Fibroblast of skin of left quadriceps (primary cell): ENCODE data around the gene STAT2.
"Not testable (repeated sequence)": the region's sequence is repeated elsewhere in the genome, so short reads cannot be mapped to it uniquely, and the experiment has no call there.

ENCODE experiments used
- DNase-seq, 2 experiments: peaks; one replicate each; pipeline ENCODE4 v3.0.0-alpha.2; 2013; ENCODE audit warnings: low read depth in 2 of 2

The STAT2 gene

DNA sequence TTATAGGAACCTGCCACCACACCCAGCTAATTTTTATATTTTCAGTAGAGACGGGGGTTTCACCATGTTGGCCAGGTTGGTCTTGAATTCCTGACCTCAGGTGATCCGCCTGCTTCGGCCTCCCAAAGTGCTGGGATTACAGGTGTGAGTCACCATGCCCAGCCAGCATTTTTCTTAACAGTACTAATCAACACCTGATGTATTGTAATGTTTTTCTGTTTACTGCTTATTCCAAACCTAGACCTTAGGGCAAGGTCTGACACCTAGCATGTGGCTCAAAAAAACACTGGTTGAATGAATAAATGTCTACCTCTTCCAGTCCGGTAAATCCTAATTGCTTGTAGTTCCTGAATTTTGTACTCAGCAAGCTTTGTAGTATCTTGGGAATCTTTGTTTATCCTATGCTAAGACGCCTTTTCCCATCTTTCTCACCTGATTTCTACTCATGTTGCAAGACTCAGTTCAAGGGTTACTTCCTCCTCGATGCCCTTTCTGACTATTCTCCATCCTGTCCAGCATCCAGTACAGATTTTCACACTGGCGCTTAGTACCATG, 28.9 kb downstream of the STAT2 start:
- no peak for DNase-seq

DNA sequence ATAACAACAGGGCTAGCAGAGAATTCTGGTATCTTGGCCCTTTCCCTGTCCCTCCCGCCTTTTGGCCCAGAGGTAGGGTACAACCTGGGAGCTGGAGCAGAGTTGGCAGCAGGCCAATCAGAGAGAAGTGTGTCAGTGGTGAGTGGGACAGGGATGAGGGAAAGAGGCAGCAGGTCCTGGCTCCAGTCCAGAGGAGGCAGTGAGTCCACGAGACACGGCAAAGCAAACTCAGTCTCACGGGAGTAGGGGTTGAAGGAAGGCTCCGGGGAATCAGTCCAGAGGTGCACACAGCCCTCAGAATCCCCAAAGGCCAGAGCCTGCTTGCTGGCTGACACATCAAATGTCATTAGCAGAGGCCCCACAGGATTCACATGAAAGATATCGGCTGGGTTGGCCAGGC, 33.4 kb downstream of the STAT2 start:
- DNase-seq = no peak

DNA sequence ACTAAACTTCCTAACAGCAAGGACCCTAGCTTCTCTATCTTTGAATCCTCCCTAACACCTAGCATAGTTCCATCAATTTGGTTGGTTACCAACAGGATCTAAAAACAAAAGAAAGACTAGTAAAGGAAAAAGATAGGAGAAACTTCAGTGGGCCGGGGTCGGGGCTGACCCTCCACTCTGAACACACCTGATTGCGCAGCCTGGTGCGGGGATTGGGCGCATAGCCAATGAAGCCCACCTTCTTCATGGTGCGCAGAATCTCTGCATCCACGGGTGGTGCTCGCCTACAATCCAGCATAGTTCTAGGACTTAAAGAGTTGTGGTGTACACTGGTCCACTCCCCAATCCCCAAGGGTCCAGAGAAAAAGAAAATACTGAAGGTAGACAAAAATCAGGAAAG, 33.8 kb downstream of the STAT2 start:
- DNase-seq = no peak

DNA sequence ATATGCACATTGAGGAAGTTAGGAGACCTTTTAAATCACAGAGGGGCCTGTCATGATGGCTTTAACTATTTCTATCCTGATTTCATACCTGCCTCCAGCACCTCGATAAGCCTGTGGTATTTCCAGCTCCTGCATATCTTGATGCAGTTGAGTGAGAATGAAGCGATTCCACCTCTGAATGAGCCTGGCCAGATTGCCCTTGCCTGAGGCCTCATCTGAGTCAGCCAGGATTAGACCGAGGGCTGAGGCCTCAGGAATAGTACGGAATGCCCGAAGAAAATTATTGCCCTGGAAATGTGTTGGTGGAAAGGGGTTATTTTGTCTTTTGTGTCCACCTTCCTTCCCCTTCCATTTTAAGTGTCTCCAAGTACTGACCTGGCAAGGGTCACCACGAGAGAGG, 35.7 kb downstream of the STAT2 start:
- DNase-seq = no peak

DNA sequence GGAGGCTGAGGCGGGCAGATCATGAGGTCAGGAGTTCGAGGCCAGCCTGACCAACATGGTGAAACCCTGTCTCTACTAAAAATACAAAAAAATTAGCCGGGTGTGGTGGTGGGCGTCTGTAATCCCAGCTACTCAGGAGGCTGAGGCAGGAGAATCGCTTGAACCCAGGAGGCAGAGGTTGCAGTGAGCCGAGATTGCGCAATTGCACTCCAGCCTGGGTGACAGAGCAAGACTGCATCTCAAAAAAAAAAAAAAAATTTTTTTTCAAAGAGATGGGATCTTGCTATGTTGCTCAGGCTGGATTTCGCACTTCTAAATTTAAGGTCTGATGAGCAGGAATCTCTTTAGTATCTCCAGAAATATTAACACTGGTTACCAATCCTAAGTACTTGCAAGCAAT, 38.3 kb downstream of the STAT2 start:
- not testable (repeated sequence) for DNase-seq

DNA sequence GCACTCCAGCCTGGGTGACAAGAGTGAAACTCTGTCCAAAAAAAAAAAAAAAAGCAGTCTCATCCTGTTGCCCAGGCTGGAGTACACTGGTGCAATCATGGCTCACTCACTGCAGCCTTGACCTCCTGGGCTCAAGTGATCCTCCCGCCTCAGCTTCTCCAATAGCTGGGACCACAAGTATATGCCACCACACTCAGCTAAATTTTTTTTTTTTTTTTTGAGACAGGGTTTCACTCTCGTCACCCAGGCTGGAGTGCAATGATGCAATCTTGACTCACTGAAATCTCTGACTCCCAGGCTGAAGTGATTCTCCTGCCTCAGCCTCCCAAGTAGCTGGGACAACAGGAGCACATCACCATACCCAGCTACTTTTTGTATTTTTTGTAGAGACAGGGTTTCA, 38.9 kb downstream of the STAT2 start:
- DNase-seq = no peak

DNA sequence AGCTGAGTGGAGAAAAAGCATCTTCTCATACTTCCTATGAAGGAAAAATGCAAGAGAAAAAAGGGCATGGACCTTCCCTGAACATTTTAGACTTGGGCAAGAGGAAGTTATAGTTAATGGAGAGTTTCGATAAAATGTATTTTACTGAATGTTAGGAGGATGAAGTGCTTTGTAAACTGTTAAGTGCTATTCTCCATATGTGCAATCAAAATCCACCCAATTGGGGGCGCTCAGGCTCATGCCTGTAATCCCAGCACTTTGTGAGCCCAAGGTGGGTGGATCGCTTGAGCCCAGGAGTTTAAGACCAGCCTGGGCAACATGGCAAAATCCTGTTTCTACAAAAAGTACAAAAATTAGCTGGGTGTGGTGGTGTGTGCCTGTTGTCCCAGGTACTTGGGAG, 42.2 kb downstream of the STAT2 start:
- DNase-seq = no peak

DNA sequence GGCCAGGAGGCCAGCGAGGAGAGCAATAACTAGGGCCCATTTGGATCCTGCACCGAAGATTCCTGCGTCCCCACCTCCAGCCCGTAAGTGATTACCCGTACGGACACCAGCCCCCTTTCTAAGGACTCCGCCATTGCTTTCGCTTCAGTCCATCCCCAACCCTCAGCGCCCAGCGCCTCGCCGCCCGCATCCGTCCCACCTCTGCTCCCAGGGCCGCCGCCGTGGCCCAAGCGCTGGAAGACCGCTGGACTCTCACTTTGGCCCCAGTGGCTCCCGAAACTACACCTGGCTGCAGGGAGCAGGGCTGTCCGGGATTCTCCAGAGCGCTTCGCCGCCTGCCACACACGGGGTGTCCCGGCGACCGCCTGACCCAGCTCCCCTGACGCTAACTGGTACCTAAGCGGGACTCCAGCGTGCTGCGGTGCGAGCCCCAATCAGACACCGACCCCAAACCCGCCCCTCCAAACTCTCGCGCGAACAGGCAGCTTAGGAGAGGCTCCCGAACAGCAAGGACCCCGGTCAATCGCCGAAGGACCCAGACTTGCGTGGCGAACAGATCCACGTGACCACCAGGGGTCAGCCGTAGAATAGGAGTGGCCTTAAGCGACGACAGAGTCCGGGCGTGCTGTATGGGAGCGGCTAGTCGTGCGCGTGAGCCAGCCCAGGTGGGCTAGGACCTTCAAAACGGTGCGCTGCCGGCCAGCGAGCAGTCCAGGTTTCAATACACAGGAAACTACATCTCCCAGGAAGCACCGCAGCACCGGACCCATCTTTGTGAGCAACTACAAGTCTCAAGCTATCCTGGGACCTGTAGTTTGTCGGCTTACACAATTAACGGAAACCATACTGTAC, 44.1 kb downstream of the STAT2 start, which contains the start of gene CNPY2:
CNPY2 (minus strand) TSS at position 367 of the 852 bp plus-strand sequence. CDS start 771 bp downstream, outside the sequence.
- peak; percentile 91 to 92 for DNase-seq

DNA sequence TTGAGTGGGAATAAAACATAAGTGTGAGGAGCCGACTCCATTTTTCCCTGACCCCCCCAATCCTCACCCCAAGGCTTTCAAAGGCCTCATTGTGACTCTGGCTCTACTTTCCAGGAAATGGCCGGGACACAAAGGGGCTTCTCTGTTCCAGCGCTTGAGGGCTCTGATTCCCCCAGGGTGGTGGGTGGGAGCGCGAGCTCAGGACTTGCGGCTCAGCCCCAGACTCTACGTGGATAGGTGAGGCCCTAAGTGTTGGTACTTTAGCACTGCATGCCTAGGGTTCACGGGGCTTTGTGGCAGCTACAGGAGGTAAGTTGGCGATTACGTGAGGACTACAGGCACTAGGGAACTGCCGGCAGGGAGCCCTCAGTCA, 44.7 kb downstream of the STAT2 start:
- no peak for DNase-seq

DNA sequence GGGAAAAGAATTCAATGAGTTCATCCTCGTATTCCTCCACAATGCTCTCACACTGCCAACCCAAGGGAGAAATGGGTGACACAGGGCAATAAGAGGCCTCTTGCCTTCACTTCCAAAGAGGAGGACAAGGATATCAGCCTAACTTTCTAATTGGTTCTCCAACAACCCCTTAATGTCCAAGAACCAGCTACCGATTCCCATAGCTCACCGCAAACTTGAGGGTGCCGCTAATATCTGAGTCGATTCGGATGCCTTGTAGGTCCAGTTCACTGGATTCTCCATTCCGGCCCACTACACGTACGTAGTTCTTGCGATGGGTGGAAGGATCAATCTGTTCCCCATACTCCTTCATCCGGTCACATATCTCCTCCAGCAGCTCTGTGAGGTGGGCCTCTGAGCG, 48.9 kb downstream of the STAT2 start:
- DNase-seq = no peak

DNA sequence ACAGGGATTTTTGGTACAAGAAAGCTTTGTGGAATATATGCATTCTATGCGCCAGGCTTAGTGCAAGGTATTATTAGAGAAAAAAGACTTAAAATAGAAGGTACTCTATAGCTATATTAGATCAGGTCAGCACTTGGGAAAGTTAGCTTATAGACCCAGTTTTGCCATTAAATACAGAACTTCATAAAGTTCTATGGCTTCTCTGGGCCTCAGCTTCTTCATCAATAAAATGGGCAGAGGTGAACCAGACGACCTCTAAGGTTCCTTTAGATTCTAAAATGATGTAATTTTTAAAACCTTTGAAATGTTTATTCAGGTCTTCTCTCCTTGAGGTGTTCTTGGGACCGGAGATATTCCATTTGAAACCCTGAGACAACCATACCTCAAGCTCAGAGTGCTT, 51.2 kb downstream of the STAT2 start:
- no peak for DNase-seq

DNA sequence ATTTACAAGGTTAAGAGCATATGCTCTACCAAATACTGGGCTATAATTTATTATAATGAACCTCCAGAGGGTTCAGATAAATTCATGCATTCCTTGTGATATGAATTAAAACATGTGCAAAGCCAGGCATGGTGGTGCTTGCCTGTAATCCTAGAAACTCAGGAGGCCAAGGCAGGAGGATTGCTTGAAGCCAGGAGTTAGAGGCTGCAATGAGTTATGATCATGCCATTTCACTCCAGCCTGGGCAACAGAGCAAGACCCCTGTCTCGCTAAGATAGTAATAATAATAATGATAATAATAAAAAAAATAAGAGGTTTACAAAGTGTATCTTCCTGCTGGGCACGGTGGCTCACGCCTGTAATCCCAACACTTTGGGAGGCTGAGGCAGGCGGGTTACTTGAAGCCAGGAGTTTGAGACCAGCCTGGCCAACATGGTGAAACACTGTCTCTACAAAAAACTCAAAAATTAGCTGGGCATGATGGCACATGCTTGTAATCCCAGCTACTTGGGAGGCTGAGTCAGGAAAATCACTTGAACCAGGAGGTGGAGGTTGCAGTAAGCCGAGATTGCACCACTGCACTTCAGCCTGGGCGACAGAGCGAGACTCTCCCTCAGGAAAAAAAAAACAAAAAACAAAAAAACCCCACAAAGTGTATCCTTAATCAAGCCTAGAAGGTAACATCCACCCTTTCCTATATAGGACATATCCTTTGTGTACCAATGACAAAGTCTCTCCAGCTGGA, 52.5 kb downstream of the STAT2 start:
- DNase-seq = no peak

DNA sequence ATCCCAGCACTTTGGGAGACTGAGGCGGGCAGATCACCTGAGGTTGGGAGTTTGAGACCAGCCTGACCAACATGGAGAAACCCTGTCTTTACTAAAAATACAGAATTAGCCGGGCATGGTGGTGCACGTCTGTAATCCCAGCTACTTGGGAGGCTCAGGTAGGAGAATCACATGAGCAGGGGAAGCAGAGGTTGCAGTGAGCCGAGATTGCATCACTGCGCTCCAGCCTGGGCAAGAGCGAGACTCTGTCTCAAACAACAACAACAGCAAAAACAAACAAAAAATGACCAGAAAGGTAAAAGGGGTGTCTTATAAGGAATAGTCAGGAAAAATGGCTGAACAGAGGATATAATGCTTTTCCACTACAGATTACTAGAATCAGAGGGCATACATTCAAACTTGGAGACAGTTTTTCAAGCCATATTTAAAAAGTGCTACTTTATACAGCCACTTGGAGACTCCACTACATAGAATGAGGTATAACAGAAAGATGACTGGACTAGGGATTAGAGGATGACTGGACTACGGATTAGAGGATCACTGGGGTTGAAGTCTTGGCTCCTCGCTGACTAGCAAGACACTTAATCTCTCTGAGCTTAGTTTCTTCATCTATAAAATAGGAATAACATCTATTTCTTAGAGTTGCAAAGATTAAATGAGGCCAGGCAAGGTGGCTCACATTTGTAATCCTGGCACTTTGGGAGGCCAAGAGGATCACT, 54.9 kb downstream of the STAT2 start:
- DNase-seq = no peak

DNA sequence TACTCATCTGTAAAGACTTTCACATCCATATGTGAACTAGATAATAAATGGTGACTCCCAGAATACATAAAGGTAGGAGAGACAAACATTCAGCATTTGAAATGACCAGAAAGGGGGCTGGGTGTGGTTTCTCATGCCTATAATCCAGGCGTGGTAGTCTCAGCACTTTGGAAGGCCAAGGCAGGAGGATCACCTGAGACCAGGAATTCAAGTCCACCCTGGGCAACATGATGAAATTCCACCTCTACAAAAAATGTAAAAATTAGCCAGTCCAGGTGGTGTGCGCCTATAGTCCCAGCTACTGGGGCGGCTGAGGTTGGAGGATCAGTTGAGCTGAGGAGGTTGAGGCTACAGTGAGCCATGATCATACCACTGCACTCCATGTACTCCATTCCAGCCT, 55.6 kb downstream of the STAT2 start:
- DNase-seq = no peak

DNA sequence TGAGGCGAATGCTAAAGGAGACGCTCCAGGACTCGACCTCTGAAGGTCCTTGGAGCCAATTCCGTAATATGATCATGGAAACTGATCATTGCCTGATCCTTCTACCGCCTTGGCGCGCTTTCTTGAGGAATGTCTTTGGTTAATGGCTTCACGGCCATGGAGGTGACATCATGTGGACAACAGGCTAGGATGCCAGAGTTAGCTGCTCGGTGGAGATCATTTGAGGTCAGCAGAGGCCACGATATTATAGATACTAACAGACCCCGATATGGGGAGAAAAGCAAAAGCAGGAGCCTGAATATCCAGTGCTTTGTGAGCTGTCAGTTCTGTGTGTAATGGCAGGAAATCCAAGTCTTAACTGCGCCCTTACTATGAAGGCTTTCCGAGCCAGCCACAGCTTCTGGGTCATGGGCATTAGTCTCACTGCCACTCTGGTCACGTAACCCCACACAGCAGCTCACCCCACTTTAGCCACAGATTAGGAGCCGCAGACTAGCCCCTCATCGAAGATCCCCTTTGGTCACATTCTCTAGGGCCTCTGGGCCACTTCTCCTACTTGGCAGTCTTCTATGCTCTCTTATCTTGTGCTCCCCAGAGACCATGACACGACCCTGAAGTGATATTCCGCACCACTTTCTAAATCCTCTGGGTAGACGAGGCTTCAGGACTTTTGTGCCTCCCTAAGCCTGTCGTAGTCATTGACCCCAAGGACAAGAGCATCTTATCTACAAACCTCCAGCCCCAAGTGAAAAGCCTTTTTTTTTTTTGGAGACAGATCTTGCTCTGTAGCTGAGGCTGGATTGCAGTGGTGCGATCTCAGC, 59.1 kb downstream of the STAT2 start:
- DNase-seq = no peak

DNA sequence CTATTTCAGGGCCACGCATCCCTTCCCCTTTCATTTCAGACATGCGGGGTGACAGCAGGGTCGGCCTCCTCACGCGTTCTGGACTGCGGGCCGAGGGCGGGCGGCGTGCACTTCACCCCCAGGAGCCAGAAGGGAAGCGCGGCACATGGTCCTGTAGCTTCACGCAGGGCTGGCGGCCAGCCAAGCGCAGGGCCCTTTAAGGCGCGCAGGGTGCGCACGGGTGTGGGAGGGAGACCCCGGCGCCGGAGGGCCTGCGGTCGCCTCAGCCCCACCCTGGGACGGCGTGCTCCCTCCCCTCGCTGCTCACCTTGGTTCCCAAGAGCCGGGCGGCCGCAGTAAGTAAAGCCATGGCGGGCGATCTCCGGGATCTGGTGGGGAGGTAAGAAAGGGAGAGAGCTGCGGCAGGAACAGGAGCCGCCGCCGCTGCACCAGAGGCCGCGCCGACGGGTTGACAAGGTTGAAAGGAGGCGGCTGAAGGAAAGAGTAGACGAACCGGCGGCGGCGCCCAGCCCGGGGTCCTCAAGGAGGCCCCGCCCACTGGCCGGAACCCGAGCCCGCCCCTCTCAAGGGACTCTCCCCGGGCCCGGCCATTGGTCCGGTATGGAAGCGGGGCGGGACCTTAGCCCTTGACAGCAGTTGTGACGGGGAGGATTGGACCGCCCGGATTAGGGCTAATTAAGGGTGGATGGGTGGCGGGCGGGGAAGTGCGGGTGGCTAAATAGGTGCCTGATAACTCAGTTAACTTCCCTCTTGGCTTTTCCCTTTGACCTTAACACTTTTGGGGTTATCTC, 59.9 kb downstream of the STAT2 start, which contains the start of gene CS:
CS (minus strand) TSS at position 478 of the 791 bp plus-strand sequence; CDS start at position 349, 129 bp downstream.
- peak; percentile 96 for DNase-seq

DNA sequence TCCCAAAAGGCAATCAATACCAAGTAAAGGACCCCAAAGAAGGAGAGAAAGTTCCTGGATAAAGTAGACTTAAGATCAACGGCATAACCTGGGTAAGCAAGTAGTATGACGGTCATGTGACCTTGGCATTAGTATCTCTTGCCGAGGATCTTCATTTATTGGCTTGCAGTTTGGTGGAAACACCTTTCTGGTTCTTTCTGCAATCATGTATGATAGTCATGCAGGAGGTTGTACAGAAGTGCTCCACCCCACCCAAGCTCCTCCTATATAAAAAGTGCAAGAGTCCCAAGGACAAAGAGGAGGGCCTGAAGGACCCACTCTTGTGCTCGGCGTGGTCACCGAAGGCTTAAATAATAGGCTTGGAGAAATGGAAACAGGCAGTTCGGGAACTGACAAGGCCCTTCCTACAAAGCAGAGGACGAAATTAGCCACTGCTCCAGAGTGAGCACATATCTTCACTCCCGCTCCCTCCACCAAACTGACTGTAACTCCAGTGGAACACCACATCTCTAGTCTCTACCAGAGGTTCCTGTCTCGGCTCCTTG, 60.5 kb downstream of the STAT2 start:
- no peak for DNase-seq

DNA sequence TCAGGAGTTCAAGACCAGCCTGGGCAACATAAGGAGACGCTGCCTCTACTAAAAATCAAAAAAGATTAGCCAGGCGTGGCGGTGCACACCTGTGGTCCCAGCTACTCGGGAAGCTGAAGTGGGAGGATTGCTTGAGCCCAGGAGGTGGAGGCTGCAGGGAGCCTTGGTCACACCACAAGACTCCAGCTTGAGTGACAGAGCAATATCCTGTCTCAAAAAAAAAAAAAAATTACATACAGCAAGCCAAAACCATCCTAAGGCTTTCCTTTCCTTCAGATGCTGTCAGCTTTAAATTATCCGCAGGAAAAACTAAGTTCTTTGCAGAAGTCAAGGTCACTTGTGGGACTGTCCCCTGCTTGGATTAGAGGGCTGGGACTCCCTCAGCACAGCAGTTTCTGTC, 61.1 kb downstream of the STAT2 start:
- no peak for DNase-seq

DNA sequence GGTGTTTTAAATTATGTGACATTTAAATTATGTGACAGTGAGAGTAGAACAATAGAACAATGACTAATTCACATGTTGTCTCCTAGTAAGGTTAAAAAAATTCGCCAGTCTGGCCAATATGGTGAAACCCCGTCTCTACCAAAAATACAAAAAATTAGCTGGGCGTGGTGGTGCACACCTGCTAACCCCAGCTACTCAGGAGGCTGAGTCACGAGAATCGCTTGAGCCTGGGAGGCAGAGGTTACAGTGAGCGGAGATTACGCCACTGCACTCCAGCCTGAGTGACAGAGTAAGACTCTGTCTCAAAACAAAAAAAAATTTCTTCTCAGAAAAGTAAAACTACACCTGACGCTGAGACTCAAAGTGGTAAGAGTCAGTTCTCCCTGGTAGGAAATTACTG, 62.5 kb downstream of the STAT2 start:
- no peak for DNase-seq

DNA sequence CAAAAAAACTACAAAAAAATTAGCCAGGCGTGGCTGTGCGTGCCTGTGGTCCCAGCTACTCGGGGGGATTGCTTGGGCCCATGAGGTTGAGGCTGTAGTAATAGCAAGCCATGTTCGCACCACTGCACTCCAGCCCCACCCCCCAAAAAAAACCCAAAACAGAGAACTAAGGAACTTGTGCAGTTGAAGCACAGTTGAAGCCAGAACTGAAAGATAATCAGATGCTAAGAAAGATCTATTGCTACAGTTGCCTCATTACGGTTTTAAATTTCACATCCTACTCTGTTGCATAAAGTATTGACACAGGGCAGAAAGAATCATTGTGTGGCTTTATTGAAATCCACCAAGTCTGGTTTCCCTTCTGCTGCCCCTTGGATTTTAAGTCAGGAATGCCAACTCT, 63.6 kb downstream of the STAT2 start:
- no peak for DNase-seq
